HG03565 (cell line): Measurements from ENCODE around the gene NOX5.
"Not testable (repeated sequence)": the region's sequence is repeated elsewhere in the genome, so short reads cannot be mapped to it uniquely, and the experiment has no call there.

ENCODE experiments used
- ATAC-seq: cut with Tn5 transposase; IDR thresholded peaks from one replicate; pipeline ENCODE4 v1.9.1; 2021; ENCODE audit warnings: mild to moderate bottlenecking, moderate library complexity; ENCODE audit not compliant: unreplicated experiment

Gene NOX5, protein sequence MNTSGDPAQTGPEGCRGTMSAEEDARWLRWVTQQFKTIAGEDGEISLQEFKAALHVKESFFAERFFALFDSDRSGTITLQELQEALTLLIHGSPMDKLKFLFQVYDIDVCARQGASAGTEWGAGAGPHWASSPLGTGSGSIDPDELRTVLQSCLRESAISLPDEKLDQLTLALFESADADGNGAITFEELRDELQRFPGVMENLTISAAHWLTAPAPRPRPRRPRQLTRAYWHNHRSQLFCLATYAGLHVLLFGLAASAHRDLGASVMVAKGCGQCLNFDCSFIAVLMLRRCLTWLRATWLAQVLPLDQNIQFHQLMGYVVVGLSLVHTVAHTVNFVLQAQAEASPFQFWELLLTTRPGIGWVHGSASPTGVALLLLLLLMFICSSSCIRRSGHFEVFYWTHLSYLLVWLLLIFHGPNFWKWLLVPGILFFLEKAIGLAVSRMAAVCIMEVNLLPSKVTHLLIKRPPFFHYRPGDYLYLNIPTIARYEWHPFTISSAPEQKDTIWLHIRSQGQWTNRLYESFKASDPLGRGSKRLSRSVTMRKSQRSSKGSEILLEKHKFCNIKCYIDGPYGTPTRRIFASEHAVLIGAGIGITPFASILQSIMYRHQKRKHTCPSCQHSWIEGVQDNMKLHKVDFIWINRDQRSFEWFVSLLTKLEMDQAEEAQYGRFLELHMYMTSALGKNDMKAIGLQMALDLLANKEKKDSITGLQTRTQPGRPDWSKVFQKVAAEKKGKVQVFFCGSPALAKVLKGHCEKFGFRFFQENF

DNA sequence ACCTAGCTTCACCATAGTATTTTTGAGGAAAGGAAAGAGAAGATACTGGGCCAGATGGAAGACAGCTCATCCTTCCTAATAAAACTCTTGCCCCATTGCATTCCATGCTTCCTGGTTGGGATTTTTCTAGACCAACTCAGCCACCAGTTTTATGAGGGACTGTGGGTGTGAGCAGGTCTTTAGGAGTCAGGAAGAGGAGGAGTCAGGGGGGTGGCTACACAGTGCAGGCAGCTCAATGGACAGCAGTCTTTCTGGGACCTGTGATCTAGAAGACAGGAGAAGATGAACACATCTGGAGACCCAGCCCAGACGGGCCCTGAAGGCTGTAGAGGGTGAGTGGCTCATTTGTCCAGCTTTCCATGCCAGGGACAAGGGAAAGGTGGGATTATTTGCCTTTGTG is at the start of gene NOX5:
Gene NOX5 (plus strand): TSS at position 242 of the 400 bp plus-strand sequence. CDS start 41 bp downstream, at position 283.
- no peak for ATAC-seq

DNA sequence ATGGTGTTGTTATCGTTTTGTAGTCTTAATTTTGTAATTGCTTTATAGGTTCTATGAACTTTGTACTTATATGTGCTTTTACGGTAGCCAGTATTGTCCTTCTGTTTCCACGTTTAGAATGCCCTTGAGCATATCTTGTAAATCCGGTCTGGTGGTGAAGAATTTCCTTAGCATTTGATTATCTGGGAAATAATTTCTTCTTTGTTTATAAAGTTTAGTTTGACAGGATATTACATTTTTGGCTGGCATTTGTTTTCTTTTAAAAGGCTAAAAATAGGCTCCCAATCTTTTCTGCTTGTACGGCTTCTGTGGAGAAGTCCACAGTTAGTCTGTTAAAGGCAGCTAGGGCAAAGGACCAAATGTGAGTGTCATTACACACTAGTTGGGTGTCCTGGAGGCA is 47.5 kb upstream of the NOX5 start:
- ATAC-seq = no peak

DNA sequence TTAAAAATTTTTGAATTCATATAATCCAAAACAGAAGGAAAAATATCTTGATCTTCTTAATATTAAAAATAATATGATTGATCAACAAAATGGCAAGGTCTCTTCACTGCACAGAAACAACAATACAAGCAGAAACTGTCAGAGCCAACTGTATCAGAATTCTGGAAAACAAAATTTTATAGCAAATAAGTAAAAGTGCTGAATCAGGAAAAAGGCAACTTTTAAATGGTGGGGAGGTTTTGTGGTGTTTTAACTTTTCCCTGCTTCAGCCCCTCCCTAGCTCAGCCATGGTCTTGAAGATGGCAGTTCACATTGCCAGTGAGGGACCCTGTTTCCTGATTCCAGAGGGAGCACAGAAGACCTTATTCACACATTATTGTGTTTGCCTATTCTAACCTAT is 46.5 kb upstream of the NOX5 start:
- no peak for ATAC-seq

DNA sequence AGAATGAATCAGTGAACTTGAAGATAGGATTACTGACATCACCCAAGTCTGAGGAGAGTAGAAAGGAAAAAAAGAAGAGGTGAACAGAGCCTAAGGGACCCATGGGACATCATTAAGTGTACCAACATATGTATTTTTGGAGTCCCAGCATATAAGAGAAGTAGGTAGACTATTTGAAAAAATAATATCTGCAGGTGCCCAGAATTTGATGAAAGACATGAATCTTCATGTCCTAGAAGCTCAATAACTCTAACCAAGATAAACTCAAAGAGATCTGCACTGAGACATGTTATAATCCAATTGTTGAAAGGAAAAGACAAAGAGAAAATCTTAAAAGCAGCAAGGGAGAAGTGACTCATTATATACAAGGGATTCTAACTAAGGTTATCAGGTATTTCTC is 45.2 kb upstream of the NOX5 start:
- no peak for ATAC-seq

DNA sequence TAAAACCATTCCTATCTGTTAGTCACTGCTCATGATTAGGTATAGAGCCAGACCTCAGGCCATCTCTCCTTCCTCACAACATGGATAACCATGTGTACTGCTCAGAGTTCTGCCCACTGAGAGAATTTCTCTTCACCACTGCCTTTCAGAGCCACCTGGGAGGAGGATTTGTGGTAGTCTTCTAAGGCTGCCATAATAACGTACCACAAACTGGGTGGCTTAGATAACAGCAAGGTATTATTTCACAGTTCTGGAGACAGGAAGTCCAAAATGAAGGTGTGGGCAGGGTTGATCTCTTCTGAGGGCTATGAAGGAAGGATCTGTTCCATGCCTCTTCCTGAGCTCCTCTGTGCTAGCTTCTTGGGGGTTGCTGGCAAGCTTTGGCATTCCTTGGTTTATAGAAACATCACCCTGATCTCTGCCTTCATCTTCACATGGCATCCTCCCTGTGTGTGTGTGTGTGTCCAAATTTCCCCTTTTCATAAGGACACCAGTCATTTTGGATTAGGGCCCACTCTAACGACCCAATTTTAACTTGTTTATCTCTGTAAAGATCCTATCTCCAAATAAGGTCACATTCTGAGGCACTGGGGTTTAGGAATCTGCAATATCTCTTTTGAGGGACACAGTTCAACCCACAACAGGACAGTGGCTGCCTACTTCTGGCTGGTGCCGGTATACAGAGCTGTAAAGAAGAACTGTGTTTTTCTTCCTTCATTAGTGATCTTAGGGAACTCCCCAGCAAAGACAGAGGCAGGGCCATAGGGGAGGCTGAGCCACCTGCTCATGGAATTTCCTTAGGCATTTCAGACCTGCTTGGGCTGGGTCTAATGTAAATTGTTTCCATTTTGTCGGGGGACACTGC is 42.1 kb upstream of the NOX5 start:
- ATAC-seq = no peak

DNA sequence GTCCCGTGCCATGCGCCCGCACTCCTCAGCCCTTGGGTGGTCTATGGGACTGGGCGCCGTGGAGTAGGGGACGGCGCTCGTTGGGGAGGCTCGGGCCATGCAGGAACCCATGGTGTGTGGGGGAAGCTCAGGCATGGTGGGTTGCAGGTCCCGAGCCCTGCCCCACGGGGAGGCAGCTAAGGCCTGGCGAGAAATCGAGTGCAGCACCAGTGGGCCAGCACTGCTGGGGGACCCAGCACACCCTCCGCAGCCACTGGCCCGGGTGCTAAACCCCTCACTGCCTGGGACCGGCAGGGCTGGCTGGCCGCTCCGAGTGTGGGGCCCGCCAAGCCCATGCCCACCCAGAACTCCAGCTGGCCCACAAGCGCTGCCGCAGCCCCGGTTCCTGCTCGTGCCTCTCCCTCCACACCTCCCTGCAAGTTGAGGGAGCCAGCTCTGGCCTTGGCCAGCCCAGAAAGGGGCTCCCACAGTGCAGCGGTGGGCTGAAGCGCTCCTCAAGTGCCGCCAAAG is 38.8 kb upstream of the NOX5 start:
- ATAC-seq = not testable (repeated sequence)

DNA sequence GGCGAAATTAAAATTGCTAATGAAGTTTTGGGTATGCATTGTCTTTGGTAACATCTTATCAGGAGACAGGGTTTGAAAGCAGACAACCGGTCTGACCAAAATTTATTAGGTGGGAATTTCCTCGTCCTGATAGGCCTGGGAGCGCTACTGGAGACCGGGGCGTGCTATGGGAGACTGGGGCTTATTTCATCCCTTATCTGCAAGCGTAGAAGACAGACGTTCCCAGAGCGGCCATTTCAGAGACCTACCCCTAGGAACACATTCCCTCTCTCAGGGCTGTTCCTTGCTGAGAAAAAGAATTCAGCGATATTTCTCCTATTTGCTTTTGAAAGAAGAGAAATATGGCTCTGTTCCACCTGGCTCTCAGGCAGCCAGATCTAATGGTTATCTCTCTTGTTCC is 37.1 kb upstream of the NOX5 start:
- not testable (repeated sequence) for ATAC-seq

DNA sequence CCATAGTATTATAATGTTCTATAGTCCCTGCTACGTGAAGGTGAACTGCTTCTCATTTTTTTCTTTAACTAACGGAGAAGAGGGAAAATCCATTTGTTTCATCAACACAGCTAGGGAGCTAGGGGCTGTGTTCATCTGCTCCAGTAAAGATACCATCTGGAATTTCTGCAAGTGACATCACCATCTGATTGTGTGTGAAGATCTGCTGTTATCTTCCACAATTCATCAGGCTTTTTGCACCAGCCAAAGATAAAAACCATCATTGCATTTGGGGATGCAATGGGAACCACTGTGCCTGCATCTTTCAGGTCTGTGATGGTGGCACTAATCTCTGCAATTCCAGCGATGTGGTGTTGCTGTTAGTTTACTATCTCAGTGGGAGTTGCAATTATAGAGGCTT is 35.5 kb upstream of the NOX5 start:
- no peak for ATAC-seq

DNA sequence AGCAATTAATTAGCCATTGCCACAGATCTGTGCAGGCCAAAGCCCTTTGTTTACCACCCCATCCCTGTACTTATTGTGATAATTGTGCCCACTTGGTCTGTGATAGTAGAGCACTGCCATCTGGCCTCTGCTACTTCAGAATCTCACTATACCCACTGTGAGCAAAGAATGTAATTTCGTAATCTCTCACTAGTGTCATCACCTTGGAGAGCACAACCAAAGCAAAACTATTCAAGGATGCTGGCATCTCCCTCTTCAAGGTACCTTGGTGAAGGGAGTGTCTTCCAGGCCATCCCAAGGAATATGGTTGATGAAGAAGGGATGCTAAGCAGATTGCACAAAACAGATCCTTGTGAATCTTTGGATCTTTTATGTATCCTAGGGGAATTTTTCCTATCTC is 34.7 kb upstream of the NOX5 start:
- ATAC-seq = no peak

DNA sequence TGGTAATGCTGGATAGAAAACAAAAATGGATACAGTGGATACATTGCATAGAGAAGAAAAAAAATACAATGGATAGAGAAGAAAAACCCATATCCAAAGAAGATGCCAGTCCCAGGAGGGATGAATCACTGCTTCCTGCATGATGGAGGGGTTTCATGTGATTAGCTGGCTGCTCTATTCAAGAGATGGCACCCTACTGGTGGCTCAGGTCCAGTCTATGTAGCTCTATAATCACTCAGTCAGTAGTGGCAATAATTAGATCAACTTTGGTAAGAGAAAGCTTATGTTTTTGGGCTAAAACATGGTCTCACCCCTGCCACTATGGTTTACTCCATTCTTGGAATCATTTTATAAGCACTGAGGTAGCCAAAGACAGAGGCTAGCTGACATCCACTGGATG is 33.7 kb upstream of the NOX5 start:
- no peak for ATAC-seq

DNA sequence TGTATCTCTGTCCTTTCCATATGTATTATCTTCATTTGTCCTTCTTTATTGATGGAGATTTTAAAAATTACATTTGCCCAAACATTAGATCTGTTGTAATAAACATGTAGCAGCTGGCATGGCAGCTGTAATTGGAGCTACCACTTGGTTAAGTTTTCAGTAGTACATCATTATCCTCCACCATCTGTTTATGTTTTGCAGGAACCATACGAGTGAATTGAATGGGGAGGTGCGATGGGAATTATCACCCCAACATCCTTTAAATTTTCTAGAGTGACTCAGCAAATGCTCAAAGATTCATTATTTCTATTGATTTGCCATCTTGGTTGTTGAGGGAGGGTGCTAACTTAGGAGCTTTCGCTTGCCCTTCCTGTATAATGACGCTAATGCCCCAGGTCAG is 32.6 kb upstream of the NOX5 start:
- ATAC-seq = no peak

DNA sequence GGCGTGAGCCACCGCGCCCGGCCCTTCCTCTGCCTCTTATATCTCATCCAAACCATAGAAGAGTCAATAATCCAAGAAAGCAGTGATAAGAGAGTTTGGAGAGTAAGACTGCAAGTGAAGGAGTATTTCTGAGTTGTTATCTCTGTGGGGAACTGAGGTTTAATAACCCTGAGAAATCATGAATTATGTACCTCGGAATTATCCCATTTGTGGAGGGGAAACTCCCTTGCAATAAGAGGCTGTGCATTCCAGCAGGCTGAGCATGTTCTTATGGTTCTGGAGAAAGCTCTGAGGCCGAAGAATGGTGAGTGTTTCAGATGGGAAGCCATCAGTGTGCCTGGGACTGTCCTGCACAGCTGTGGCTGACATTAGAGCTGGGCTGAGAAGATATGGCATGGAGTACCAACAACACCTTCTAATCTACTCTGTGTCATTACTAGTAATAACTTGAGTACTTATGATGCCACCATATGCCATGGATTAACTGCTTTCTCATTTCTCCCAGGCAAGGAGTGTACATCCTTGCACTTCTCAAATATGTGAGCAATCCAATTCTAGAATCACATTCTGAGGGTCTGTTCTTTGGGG is 31.4 kb upstream of the NOX5 start:
- no peak for ATAC-seq

DNA sequence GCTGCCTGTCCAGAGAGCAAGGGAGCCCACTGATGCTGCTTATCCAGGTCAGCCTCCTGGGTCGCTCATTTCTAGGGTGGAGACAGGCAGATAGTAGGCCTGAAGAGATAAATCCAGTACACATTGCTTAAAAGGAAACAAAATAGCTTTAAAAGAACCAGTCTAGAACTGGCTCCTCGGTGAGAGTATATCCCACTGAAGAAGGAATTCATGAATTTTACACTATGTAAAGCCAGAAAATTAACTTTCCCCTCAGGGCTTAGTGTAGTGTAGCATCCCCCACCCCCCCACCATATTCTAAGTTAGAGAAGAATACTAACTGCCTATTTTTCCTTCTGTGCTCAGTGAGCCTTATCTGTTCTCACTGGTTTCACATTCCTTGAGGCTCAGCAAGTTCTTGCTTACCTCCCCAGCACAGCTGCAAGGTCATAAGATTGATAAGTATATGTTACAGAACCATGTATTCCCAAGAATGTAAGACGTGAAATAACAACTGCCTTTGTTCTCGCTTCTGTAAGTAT is 30.5 kb upstream of the NOX5 start:
- no peak for ATAC-seq

DNA sequence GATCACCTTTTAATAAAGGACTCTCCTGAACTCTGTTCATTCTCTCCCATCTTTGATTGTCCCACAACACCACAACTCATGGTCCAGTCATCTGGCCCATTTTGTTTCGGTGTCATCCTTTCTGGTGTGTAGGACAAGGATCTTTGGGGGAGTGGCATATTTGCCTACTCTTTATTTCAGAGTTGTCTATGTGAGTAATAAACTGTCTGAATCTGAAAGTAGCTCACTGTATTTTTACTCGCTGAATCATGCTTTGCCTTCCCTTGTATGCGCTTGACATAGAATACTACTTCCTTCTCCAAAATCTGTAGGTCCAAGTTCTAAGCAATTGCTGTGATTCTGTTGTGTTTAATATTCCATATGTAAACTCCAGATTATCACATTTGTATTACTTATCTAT is 29.9 kb upstream of the NOX5 start:
- no peak for ATAC-seq

DNA sequence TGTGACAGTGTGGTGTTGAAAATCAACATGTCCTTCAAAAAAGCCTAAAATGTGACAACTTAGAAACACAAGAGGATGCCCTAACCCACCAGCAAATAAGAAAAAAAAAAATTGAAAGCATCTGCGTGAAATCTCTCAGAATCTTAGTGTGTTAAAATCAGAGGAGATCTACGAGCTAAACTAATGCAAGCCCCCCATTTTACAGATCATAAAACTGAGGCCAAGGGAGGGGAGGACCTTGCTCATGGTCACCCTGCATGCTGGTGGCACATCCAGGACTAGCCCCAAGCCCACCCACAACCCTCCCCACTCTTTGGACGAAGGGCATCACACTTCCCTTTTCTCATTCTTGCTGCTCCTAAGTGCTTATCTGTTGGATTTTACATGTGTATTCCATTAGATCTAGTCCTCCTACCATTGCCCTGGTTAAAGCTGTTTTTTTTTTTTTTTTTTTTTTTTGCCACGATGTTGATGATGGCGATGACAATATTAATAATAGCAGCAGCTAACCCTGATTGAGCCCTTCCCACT is 29.1 kb upstream of the NOX5 start:
- no peak for ATAC-seq

DNA sequence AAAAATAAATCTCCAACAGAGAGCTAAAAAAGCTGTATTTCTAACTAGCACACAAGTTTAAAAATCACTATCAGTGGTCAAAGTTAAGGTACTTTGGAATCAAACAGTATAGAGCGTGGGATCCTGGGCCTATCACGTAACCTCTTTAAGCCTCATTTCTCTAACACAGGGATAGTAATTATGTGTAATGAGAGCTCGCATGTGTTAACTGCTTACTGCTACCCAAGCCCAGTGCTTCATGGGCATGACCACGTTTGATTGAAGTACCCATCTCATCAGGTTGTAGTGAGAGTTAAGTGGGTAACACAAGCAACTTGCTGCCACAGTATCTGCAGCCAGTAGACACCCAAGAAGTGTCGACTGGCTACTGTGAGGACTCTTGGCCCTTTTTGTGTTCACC is 28.2 kb upstream of the NOX5 start:
- ATAC-seq = no peak

DNA sequence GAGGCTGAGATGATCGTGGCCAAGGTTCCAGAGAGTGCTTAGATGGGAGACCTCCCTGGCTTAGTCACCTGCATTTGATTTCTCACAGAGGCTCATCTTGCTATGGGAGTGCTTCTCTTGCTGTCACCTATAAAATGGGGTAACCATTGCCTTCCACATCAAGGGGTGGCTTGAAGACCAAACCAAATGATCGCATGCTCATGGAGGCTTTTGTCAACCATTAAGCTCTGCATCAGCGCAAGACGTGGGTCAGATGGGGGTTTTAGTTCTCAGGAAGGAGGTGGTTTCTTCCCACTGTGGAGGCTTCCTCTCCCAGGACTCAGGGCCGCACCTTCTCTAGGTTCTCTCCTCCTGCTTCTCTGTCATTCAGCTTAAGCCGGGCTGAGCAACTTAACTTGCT is 27.4 kb upstream of the NOX5 start:
- no peak for ATAC-seq

DNA sequence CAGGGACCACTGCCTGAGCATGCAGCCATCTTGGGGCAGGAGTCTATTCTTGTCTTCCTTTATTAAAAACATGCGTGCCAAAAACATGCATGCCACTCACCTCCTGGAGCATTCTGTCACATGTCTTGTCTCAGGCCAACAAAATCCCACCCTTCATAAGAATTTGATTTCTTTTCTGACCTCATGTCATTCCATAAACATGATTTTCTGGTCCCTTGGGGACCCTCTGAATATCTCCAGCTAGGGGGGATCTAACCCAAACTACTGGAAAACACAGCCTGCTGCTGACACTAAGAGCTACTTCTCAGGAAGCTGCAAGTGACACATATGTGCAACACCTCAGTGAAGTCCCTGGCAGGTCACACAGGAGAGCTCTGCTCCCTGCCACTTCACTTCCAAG is 26.8 kb upstream of the NOX5 start:
- ATAC-seq = no peak

DNA sequence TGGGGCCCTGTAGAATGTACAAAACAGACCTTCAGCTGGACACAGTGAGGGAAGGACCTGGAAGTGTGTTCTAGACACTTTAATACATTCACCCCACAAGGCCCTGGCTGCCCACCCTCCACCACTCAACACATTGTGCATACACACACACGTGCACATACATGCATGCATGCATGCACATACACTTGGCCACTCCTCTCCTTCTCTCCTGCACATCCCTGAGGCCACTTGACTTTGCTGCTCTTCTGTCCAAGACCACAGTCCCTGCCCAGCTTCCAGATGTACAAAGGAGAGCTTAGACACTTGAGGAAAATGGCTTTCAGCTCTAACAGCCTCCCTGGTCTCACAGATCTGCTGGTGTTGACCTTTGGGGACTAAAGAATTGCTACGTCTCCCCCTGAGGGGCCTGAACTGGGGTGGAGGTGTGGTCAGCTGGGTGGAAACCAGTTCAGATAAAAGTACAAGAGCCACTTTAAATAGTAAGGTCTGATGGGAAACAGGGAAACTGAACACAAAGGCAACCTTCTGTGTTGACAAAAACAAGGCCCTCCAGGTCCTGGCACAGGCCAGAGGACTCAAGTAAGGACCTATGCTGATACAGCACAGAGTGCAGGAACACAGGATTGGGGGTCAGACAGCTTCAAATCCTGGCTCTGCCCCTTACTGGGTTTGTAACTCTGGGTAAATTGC is 24.8 kb upstream of the NOX5 start:
- ATAC-seq = no peak
